Glomerular endothelial cell (primary cell): ENCODE data around the gene WRNIP1. TPM values are rescaled to one million over a fixed set of nuclear protein-coding genes. Genes with fewer than 3 reads are reported as not detected.
"Not testable (repeated sequence)": the region's sequence is repeated elsewhere in the genome, so short reads cannot be mapped to it uniquely, and the experiment has no call there.

Source experiments
- DNase-seq: peaks from one replicate; pipeline ENCODE4 v3.0.0-alpha.2; 2011; ENCODE audit warnings: low read depth, low spot score; ENCODE audit errors: extremely low read depth
- total RNA-seq: library from RNA; depleted of rRNA; stranded (reverse); fragments of >200 nt; gene quantifications from 2 replicates; pipeline ENCODE4 v1.2.3, GENCODE V29; 2015

Gene WRNIP1
- total RNA-seq, 1 donor from 2014 or later = 71.6 TPM

- DNase-seq = no peak
Observed at GRCh38 chr6:2760882-2761842, 4.0 kb upstream of the WRNIP1 start.

GRCh38 chr6:2762868-2763267 lies 2.3 kb upstream of the WRNIP1 start:
- not testable (repeated sequence) for DNase-seq

GRCh38 chr6:2763345-2763841 lies 1.8 kb upstream of the WRNIP1 start:
- DNase-seq = no peak

- no peak for DNase-seq
Observed at GRCh38 chr6:2763876-2764540, 1.2 kb upstream of the WRNIP1 start.

- no peak for DNase-seq
Observed at GRCh38 chr6:2764610-2765165, 505 bp upstream of the WRNIP1 start.

- DNase-seq = no peak
Observed at GRCh38 chr6:2765896-2766766, 938 bp downstream of the WRNIP1 start.

GRCh38 chr6:2766767-2767656 lies 1.8 kb downstream of the WRNIP1 start:
- DNase-seq = no peak

- DNase-seq = no peak
Observed at GRCh38 chr6:2767657-2768524, 2.7 kb downstream of the WRNIP1 start.

GRCh38 chr6:2768696-2769095 lies 3.5 kb downstream of the WRNIP1 start:
- no peak for DNase-seq

GRCh38 chr6:2770171-2770570 lies 5.0 kb downstream of the WRNIP1 start:
- no peak for DNase-seq

- DNase-seq = no peak
Observed at GRCh38 chr6:2771079-2771478, 5.9 kb downstream of the WRNIP1 start.

GRCh38 chr6:2772840-2773239 lies 7.6 kb downstream of the WRNIP1 start:
- DNase-seq = no peak

GRCh38 chr6:2773449-2773848 lies 8.3 kb downstream of the WRNIP1 start:
- no peak for DNase-seq

- no peak for DNase-seq
Observed at GRCh38 chr6:2775003-2775402, 9.8 kb downstream of the WRNIP1 start.

- DNase-seq = no peak
Observed at GRCh38 chr6:2777249-2777648, 12.1 kb downstream of the WRNIP1 start.

- DNase-seq = no peak
Observed at GRCh38 chr6:2780102-2780737, 15.0 kb downstream of the WRNIP1 start.

GRCh38 chr6:2781685-2782355 lies 16.6 kb downstream of the WRNIP1 start:
- DNase-seq = no peak

GRCh38 chr6:2782356-2782708 lies 17.1 kb downstream of the WRNIP1 start:
- DNase-seq = no peak
